ENCODE data around the gene P4HA2. TPM values are rescaled to one million over a fixed set of nuclear protein-coding genes. Genes with fewer than 3 reads are reported as not detected.

Gene P4HA2
- total RNA-seq, 1 experiment from 2014 or later, result 15.1 TPM

GRCh38 chr5:132275367-132276220 lies 47.9 kb upstream of the P4HA2 start:
- no peak for DNase-seq (ENCODE audit: low spot score)
- Mint-ChIP-seq H3K9me3 (no peaks in the 10 kb centered on the region), H3K4me3 (no peak overlapping the region), H3K4me1 (peaks cover 26% of the 10 kb centered on the region), H3K36me3 (no peaks in the 10 kb centered on the region), H3K27me3 (ENCODE audit: low read depth) (peaks cover 9% of the 10 kb centered on the region), H3K27ac (no peak overlapping the region)
- TF ChIP-seq NR3C1 (CRISPR knock-in tag; conservative IDR thresholded peaks at IDR 0.05; ENCODE audit: low read depth), result no peak
- TF ChIP-seq MYBL2 (CRISPR knock-in tag; IDR thresholded peaks at IDR 0.05), result no peak
- TF ChIP-seq USF1 (CRISPR knock-in tag; IDR thresholded peaks at IDR 0.05), result no peak
- TF ChIP-seq MXD4 (CRISPR knock-in tag; IDR thresholded peaks at IDR 0.05; ENCODE audit: borderline replicate concordance), result no peak
- TF ChIP-seq NFE2L1 (CRISPR knock-in tag; IDR thresholded peaks at IDR 0.05), result no peak
- no peak for TF ChIP-seq TCF7 (CRISPR knock-in tag; IDR thresholded peaks at IDR 0.05; ENCODE audit: low read depth)
- no peak for TF ChIP-seq ZNF416 (CRISPR knock-in tag; IDR thresholded peaks at IDR 0.05)
- no peak for TF ChIP-seq FOXK1 (CRISPR knock-in tag; IDR thresholded peaks at IDR 0.05)
- TF ChIP-seq STAT6 (CRISPR knock-in tag; conservative IDR thresholded peaks at IDR 0.05; ENCODE audit: low read depth), result no peak
- no peak for TF ChIP-seq NFYB (CRISPR knock-in tag; conservative IDR thresholded peaks at IDR 0.05; ENCODE audit: low read depth)
- TF ChIP-seq AR (CRISPR knock-in tag; IDR thresholded peaks at IDR 0.05), result no peak
- no peak for TF ChIP-seq ZSCAN18 (CRISPR knock-in tag; IDR thresholded peaks at IDR 0.05)
- TF ChIP-seq NR1H2 (CRISPR knock-in tag; IDR thresholded peaks at IDR 0.05), result no peak
- TF ChIP-seq ZMAT4 (CRISPR knock-in tag; IDR thresholded peaks at IDR 0.05), result no peak
- no peak for TF ChIP-seq SOX15 (CRISPR knock-in tag; IDR thresholded peaks at IDR 0.05)
- no peak for TF ChIP-seq CTCF (IDR thresholded peaks at IDR 0.05)
- TF ChIP-seq NFATC4 (CRISPR knock-in tag; IDR thresholded peaks at IDR 0.05), result no peak
- no peak for TF ChIP-seq CREM (CRISPR knock-in tag; IDR thresholded peaks at IDR 0.05)
- TF ChIP-seq ZNF263 (CRISPR knock-in tag; IDR thresholded peaks at IDR 0.05; ENCODE audit: low read depth), result no peak
- POLR2A ChIA-PET, result no interaction called here
- CTCF ChIA-PET, result interaction anchor here (0.9 to 1.1 kb wide), 2 partner anchors 37 to 221 kb away, joined by 3 to 4 read pairs; no protein-coding TSS in a partner anchor
- no peak for ATAC-seq

Measured in WTC11 (cell line).